Measurements from ENCODE around the gene LRRC42.
A peak's percentile ranks its signal among the peaks of the same experiment; 100 is the strongest.

The LRRC42 gene

DNA sequence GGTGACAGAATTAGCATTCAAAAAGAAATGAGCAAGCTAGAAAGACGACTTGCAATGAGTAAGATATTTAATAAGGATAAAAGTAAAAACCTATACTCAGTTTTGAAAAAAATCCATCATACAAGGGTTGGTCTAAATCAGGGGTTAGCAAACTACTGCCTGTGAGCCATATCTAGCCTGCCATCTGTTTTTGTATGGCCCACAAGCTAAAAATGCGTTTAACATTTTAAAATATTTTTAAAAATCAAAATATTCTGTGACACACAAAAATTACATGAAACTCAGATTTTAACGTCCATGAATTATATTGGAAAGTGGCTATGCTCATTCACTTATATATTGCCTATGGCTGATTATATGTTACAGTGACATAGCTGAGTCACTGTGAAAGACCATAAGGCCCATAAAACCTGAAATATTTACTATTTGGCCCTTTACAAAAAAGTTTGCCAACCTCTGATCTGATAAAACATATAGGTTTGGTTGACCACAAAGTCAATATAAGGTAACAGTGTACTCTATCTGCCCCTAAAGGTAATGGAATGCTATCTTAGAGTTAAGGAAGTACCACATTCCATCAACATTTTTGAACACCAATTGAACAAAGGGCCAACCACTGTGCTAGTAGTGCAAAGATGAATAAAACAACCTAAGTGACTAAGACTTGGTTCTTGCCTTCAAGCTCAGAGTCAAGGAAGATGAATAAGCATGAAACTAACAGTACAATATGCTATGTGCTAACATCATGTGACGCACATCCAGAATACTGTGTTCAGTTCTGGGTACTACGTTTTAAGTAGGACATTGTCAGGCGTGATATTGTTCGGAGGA, 3.8 kb upstream of the LRRC42 start:
- DNase-seq = no peak

DNA sequence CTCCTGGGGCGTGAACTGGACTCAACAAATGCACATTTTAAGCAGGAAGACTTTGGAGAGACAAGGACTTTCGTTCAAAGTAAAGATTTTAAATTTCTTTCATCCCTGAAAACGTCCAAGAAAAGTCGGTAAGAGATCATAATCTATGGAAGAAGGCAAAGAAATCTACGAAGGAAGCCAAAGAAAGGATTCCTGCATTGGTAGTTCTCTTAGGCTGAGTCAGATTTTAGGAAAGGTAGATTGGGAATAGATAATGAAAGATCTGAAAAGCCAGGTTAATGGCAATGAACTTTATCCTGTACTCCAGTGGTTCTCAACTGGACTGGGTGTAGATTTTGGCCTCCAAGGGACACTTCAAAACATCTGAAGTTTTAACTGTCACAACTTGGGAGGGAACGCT, 3.1 kb upstream of the LRRC42 start:
- no peak for DNase-seq

GRCh38 chr1:53943490-53944043, 2.6 kb upstream of the LRRC42 start:
- DNase-seq = no peak

DNA sequence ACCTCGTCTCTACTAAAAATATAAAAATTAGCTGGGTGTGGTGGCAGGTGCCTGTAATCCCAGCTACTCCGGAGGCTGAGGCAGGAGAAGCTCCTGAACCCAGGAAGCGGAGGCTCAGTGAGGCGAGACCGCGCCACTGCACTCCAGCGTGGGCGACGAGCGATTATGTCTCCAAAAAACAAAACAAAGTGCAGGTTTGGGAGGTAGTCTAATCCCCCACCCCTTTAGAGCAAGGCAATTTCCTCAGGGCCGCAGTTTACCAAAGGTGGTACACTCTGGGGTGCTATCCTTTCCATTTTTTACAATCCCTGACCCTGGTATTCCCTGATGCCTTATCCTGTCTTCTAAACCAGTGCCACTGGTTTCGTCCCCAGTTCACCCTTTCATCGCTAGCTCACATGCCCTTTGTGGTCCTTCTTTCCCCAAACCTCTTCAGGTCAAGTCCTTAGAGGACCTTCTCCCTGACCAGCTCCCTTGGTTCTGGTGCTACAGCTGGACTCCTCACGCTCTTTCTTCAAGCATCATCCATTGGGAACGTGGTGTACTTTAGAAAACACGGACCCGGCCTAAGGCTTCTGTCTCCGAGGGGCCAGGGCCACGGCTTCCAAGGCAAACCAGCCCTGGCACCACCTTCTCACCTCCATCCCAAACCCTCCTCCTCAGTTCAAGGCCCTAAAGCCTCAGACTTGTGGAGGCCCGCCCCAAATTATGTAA, 1.5 kb upstream of the LRRC42 start:
- no peak for DNase-seq

DNA sequence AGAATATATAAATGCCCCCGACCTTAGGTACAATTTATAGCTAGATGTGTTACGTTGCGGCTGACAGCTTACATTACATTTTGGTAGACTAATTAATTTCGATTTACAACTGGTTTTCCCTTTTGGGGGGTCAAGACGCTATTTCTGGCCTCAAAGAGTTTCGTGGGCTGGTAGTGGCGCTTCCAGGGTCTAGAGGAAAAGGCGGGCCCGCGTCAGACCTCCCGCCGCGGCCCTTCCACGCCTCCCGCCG, 1.0 kb upstream of the LRRC42 start:
- peak; percentile 81 for DNase-seq

- peak; percentile 92 for DNase-seq
These were observed 508 bp upstream of the LRRC42 start, which contains the start of gene IFT25 for GRCh38 chr1:53945433-53946251. TSS of gene IFT25 (minus strand) at chr1:53945699. CDS start at chr1:53940082, 5,617 bp downstream.

GRCh38 chr1:53947172-53947907, 1.2 kb downstream of the LRRC42 start:
- DNase-seq = no peak

- no peak for DNase-seq
These were observed 2.1 kb downstream of the LRRC42 start for GRCh38 chr1:53948291-53948690.

GRCh38 chr1:53949023-53949990, 3.2 kb downstream of the LRRC42 start:
- peak; percentile 65 for DNase-seq

GRCh38 chr1:53951697-53952096, 5.5 kb downstream of the LRRC42 start:
- no peak for DNase-seq

GRCh38 chr1:53954128-53954527, 8.0 kb downstream of the LRRC42 start:
- DNase-seq = no peak

DNA sequence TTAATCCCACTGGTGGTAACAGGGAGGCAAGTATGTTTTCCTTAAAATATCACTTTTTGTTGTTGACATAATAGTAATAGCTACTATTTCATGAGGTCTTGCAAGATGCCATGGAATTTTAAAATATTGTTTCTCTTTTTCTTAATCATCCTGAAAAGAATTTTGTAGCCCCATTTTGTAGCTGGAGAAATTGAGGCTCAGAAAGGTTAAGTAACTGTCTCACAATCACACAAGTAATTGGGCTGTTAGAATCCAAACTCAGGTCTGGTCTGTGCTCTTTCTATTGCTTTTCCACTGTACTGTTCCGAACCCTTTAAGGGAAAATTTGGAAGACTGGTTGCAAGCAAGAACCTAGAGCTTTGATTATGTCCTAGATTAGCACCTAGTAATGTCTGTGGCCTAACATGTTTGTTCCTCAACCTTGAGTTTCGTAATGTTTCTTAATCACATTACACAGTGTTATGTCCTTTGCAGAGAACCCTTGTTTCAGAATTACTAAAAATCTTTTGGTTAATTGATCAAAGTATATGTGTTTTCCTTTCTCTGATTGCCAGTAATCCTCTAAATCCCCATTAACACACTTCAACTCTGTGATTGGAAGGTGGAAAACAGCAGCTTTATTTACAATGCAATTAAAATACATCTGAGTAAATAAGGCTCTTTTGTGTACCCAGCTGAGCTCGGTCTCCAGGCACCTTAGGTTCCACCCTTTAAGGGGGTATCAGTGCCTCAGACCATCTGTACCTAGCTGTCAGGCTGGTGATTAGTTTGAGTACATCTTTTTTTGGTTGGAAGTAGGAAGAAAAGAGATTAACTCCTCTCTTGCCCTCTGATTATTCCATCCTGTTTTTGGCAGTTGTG, 10.4 kb downstream of the LRRC42 start:
- DNase-seq = peak; percentile 90

DNA sequence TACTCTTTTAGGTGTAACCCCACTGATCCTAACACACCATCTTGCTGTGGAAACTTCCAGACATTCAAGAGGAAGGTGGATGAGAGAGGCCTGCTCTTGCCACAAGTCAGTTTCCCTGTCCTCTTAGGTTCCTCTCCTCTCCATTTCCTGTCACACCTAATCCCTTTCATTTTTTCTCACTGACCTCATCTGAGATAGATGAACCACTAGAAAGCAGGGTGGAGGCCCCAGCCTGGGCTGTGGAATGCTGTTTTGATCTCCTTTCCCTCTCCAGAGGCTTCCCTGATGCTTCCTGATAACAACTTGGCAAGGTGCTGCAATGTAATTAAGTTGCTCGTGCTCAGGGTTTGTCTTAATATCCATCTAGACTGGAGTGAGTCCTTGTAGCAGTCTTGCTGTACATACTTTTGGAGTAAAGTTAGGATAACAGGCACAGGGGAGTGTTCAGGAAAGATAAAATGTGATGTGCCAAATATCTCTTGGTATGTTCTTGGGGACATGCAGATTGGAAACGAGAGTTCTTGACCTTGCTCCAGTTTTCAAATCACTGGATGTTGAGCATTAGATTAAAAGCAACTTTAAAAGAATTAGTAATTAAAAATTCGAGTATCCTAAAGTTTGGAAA, 11.2 kb downstream of the LRRC42 start:
- peak; percentile 19 for DNase-seq

- DNase-seq = peak; percentile 33
These were observed 13.6 kb downstream of the LRRC42 start for GRCh38 chr1:53959664-53960250.

- no peak for DNase-seq
These were observed 16.2 kb downstream of the LRRC42 start for GRCh38 chr1:53962395-53962794.

GRCh38 chr1:53963460-53963859, 17.3 kb downstream of the LRRC42 start:
- DNase-seq = no peak

- DNase-seq = no peak
These were observed 18.0 kb downstream of the LRRC42 start for GRCh38 chr1:53964109-53964508.

DNA sequence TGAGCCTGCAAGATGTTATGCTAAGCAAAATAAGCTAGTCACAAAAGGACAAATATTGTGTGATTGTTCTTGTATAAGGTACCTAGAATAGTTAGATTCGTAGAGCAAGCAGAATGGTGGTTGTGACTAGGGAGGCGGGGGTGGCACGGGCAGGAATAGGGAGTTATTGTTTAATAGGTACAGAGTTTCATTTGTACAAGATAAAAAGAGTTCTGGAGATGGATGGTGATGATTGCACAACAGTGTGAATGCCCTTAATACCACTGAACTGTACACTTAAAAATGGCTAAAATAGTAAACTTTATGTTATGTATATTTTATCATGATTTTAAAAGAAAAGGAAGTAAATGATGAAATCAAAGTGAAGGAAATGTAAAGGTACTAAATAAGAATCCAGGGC, 20.6 kb downstream of the LRRC42 start:
- no peak for DNase-seq

GRCh38 chr1:53967409-53968124, 21.4 kb downstream of the LRRC42 start:
- no peak for DNase-seq
